Activated CD4-positive, alpha-beta memory T cell treated with anti-CD3 and anti-CD28 coated beads for 36 hours (primary cell): ENCODE results near the gene CACNB4. TPM values are rescaled to one million over a fixed set of nuclear protein-coding genes. Genes with fewer than 3 reads are reported as not detected.
"Not testable (repeated sequence)": the region's sequence is repeated elsewhere in the genome, so short reads cannot be mapped to it uniquely, and the experiment has no call there.

Source experiments
- CTCF ChIA-PET: fragments of 350-600 bp; sonication (Branson Sonifier 250); formaldehyde crosslinking; loops from one replicate; lab custom pipeline; 2021; ENCODE audit warnings: antibody characterized with exemption, inconsistent platforms; lab: Charles Lee
- POLR2A ChIA-PET: fragments of 350-600 bp; sonication (Branson Sonifier 250); formaldehyde crosslinking; loops from one replicate; lab custom pipeline; 2021; ENCODE audit warnings: antibody characterized with exemption; lab: Charles Lee
- DNase-seq: peaks from one replicate; pipeline ENCODE4 v3.0.0-alpha.2; 2020
- H3K27ac Mint-ChIP-seq: one replicate; pipeline ENCODE4 v1.8.0; 2021; ENCODE audit warnings: mixed read lengths
- H3K27me3 Mint-ChIP-seq: one replicate; pipeline ENCODE4 v1.8.0; 2021; ENCODE audit warnings: mixed read lengths
- H3K36me3 Mint-ChIP-seq: one replicate; pipeline ENCODE4 v1.8.0; 2021; ENCODE audit warnings: mixed read lengths
- H3K4me1 Mint-ChIP-seq: one replicate; pipeline ENCODE4 v1.8.0; 2021; ENCODE audit warnings: low read depth, mixed read lengths
- H3K4me3 Mint-ChIP-seq: one replicate; pipeline ENCODE4 v1.8.0; 2021; ENCODE audit warnings: mild to moderate bottlenecking, mixed read lengths
- H3K9me3 Mint-ChIP-seq: one replicate; pipeline ENCODE4 v1.8.0; 2021; ENCODE audit warnings: mixed read lengths
- intact Hi-C: fragments of 100-400 bp; cut with micrococcal nuclease; formaldehyde crosslinking; loops from one replicate; pipeline ENCODE4 v1.15.1; 2023
- total RNA-seq, 2 experiments: library from RNA; stranded (reverse); gene quantifications; one replicate each; pipeline ENCODE4 v1.2.3, GENCODE V29; 2021

The CACNB4 gene
- total RNA-seq, 2 experiments from 2014 or later, result 0.19 to 0.48 TPM

- no peaks in the 10 kb centered on the region for H3K4me1 Mint-ChIP-seq
- H3K9me3 Mint-ChIP-seq, result peaks cover 14% of the 10 kb centered on the region
- ChIA-PET CTCF (interaction anchor here (1.0 kb wide), 1 partner anchor 13 kb away, joined by 3 read pairs; no protein-coding TSS in a partner anchor), POLR2A (no interaction called here)
- no peak overlapping the region for H3K27ac Mint-ChIP-seq
- intact Hi-C loops, result no loop called here
- DNase-seq, result no peak
- H3K27me3 Mint-ChIP-seq, result peaks cover 12% of the 10 kb centered on the region
- H3K4me3 Mint-ChIP-seq, result no peak overlapping the region
- H3K36me3 Mint-ChIP-seq, result no peaks in the 10 kb centered on the region
These were observed 152.5 kb downstream of the CACNB4 start for GRCh38 chr2:151946250-151946884.

DNA sequence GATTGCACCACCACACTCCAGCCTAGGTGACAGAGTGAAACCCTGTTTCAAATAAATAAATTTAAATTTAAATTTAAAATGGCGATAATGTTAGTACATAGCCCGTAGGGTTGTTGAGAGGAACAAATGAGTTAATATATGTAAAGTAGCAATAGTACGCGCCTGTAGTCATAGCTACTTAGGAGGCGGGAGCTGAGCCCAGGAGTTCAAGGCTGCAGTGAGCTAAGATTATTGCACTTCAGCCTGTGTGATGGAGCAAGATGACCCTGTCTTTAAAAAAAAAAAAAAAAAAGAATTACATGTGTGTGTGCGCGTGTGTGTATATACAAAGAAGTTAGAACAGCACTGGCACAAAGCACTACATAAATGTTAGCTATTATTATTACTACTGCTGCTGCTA lies 153.2 kb downstream of the CACNB4 start:
- ChIA-PET CTCF (interaction anchor here (0.8 to 1.0 kb wide), 2 partner anchors 12 to 19 kb away, joined by 3 read pairs; no protein-coding TSS in a partner anchor), POLR2A (no interaction called here)
- Mint-ChIP-seq H3K9me3 (peaks cover 14% of the 10 kb centered on the region), H3K36me3 (no peaks in the 10 kb centered on the region), H3K27ac (no peak overlapping the region), H3K27me3 (peaks cover 12% of the 10 kb centered on the region), H3K4me3 (no peak overlapping the region), H3K4me1 (no peaks in the 10 kb centered on the region)
- DNase-seq, result no peak
- intact Hi-C loops, result no loop called here

DNA sequence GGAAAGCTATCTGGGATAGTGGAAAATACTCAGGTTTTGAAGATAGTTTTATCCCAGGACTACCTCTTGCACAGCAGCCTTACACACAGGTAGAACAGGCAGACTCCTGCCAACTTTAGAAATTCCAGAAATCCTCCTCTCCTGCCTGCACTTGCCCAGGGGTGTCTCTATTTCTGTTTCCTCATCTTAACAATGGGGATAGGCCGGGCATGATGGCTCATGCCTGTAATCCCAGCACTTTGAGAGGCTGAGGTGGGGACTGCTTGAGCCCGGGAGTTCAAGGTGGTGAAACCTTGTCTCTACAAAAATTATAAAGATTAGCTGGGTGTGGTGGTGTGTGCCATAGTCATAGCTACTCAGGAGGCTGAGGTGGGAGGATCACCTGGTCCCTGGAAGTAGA lies 153.7 kb downstream of the CACNB4 start:
- Mint-ChIP-seq H3K4me3 (no peak overlapping the region), H3K36me3 (no peaks in the 10 kb centered on the region), H3K4me1 (no peaks in the 10 kb centered on the region), H3K27me3 (peaks cover 12% of the 10 kb centered on the region), H3K9me3 (peaks cover 14% of the 10 kb centered on the region), H3K27ac (no peak overlapping the region)
- intact Hi-C loops, result no loop called here
- CTCF ChIA-PET, result interaction anchor here (0.8 to 1.0 kb wide), 2 partner anchors 12 to 20 kb away, joined by 3 read pairs; no protein-coding TSS in a partner anchor
- no peak for DNase-seq
- POLR2A ChIA-PET, result no interaction called here

- Mint-ChIP-seq H3K27me3 (peaks cover 13% of the 10 kb centered on the region), H3K4me3 (no peak overlapping the region), H3K27ac (no peak overlapping the region), H3K4me1 (no peaks in the 10 kb centered on the region), H3K9me3 (peaks cover 14% of the 10 kb centered on the region), H3K36me3 (no peaks in the 10 kb centered on the region)
- intact Hi-C loops, result no loop called here
- POLR2A ChIA-PET, result no interaction called here
- no peak for DNase-seq
- CTCF ChIA-PET, result no interaction called here
These were observed 155.4 kb downstream of the CACNB4 start for GRCh38 chr2:151943461-151943860.

GRCh38 chr2:151942540-151943205 lies 156.2 kb downstream of the CACNB4 start:
- H3K27ac Mint-ChIP-seq, DNase-seq, POLR2A ChIA-PET, H3K36me3 Mint-ChIP-seq, intact Hi-C loops, H3K4me3 Mint-ChIP-seq, H3K4me1 Mint-ChIP-seq, CTCF ChIA-PET: not testable (repeated sequence)
- Mint-ChIP-seq H3K9me3 (peaks cover 14% of the 10 kb centered on the region), H3K27me3 (peaks cover 17% of the 10 kb centered on the region)

DNA sequence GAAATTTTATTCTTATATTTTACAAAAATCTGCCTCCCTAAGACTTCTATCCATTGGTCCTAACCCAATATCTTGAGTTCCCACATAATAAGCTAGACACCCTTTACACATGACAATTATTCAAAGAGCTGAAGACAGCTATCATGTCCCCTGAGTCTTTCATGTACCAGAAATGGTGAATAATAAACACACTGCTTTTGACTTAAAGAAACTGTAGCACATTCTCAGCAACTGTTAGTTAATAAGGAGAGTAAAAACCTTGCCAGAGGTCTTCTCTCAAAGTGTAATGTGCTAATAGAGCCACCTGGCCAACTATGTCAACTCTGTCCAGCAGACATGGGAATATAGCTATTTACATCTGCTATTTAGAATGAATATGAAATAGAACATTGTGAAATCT lies 160.9 kb downstream of the CACNB4 start:
- Mint-ChIP-seq H3K27me3 (peaks cover 16% of the 10 kb centered on the region), H3K27ac (no peak overlapping the region), H3K36me3 (no peaks in the 10 kb centered on the region), H3K4me1 (no peaks in the 10 kb centered on the region), H3K9me3 (peaks cover 11% of the 10 kb centered on the region), H3K4me3 (no peak overlapping the region)
- no peak for DNase-seq
- ChIA-PET POLR2A (no interaction called here), CTCF (interaction anchor here (0.6 kb wide), 1 partner anchor 194 kb away, joined by 3 read pairs; no protein-coding TSS in a partner anchor)
- intact Hi-C loops, result no loop called here

GRCh38 chr2:151936626-151937025 lies 162.2 kb downstream of the CACNB4 start:
- ChIA-PET CTCF (no interaction called here), POLR2A (no interaction called here)
- Mint-ChIP-seq H3K4me3 (no peak overlapping the region), H3K36me3 (no peaks in the 10 kb centered on the region), H3K27ac (no peak overlapping the region), H3K4me1 (no peaks in the 10 kb centered on the region), H3K27me3 (peaks cover 16% of the 10 kb centered on the region), H3K9me3 (no peaks in the 10 kb centered on the region)
- no peak for DNase-seq
- intact Hi-C loops, result no loop called here

- no peaks in the 10 kb centered on the region for H3K4me1 Mint-ChIP-seq
- DNase-seq, result no peak
- H3K27me3 Mint-ChIP-seq, result peaks cover 13% of the 10 kb centered on the region
- intact Hi-C loops, result no loop called here
- H3K9me3 Mint-ChIP-seq, result no peaks in the 10 kb centered on the region
- ChIA-PET CTCF (interaction anchor here (1.0 kb wide), 1 partner anchor 12 kb away, joined by 3 read pairs; no protein-coding TSS in a partner anchor), POLR2A (no interaction called here)
- no peak overlapping the region for H3K27ac Mint-ChIP-seq
- no peak overlapping the region for H3K4me3 Mint-ChIP-seq
- no peaks in the 10 kb centered on the region for H3K36me3 Mint-ChIP-seq
These were observed 165.5 kb downstream of the CACNB4 start for GRCh38 chr2:151933266-151933804.

DNA sequence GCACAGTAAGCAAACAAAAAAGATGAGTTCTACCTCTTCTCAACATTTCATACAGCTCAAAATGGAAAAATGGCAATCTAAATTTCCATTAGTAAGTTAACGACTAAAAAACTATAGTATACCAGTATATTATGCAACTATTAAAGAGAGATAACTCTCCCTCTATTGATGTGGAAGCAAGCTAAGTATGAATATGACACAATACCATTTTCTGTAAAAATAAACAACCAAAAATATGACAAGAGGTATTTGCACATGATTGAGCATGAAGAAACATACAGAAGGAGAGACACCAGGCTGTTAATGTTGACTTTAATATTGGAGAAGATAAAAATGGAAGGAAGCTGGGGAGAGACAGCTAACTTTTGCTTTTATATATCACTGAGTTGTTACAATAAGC lies 167.1 kb downstream of the CACNB4 start:
- no peaks in the 10 kb centered on the region for H3K36me3 Mint-ChIP-seq
- no peak overlapping the region for H3K4me3 Mint-ChIP-seq
- H3K27ac Mint-ChIP-seq, result no peak overlapping the region
- H3K4me1 Mint-ChIP-seq, result no peaks in the 10 kb centered on the region
- CTCF ChIA-PET, result interaction anchor here (0.6 kb wide), 1 partner anchor 46 kb away, joined by 3 read pairs; no protein-coding TSS in a partner anchor
- peaks cover 15% of the 10 kb centered on the region for H3K27me3 Mint-ChIP-seq
- no peaks in the 10 kb centered on the region for H3K9me3 Mint-ChIP-seq
- POLR2A ChIA-PET, result no interaction called here
- no peak for DNase-seq
- intact Hi-C loops, result no loop called here

GRCh38 chr2:151931030-151931611 lies 167.7 kb downstream of the CACNB4 start:
- CTCF ChIA-PET, result interaction anchor here (0.6 kb wide), 1 partner anchor 47 kb away, joined by 3 read pairs; no protein-coding TSS in a partner anchor
- H3K27me3 Mint-ChIP-seq, result peaks cover 16% of the 10 kb centered on the region
- H3K27ac Mint-ChIP-seq, result no peak overlapping the region
- H3K9me3 Mint-ChIP-seq, result no peaks in the 10 kb centered on the region
- no peak for DNase-seq
- POLR2A ChIA-PET, result no interaction called here
- intact Hi-C loops, result no loop called here
- H3K4me1 Mint-ChIP-seq, result no peaks in the 10 kb centered on the region
- H3K36me3 Mint-ChIP-seq, result no peaks in the 10 kb centered on the region
- no peak overlapping the region for H3K4me3 Mint-ChIP-seq

DNA sequence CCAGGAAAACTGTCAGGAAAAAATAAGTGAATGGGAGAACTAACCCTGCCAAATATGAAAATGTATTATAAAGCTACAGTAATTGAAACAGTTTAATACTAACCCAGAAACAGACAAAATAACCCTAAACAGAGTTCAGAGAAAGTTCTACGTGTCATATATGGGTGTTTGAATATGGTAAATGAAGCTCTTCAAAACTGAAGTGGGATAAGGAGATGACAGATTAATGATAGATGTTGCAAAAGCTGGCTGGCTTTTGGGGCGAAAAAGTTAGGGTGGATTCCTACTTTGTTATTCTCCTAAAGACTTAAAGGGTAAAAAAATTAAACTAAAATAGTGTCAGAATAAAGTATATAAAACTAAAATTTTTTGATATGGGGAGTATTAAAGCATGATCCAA lies 168.8 kb downstream of the CACNB4 start:
- ChIA-PET POLR2A (no interaction called here), CTCF (no interaction called here)
- no peaks in the 10 kb centered on the region for H3K9me3 Mint-ChIP-seq
- H3K4me1 Mint-ChIP-seq, result no peaks in the 10 kb centered on the region
- intact Hi-C loops, result no loop called here
- DNase-seq, result no peak
- no peaks in the 10 kb centered on the region for H3K36me3 Mint-ChIP-seq
- no peak overlapping the region for H3K27ac Mint-ChIP-seq
- H3K4me3 Mint-ChIP-seq, result no peak overlapping the region
- H3K27me3 Mint-ChIP-seq, result peaks cover 20% of the 10 kb centered on the region

DNA sequence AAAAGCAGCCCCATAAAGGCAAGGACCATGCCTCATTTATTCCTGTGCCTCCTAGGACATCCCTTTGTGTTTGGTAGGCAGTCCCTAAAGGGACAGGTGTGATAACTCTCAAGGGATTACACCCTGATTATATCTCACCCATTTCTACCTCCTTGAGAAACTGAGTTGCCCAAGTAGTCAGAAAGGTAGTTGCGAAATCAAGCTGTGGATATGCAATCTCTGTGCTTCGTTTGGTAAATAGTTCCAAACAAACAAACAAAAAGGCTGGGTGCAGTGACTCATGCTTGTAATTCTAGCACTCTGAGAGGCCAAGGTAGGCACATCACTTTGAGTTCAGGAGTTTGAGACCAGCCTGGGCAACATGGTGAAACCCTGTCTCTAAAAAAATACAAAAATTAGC lies 170.5 kb downstream of the CACNB4 start:
- POLR2A ChIA-PET, result no interaction called here
- Mint-ChIP-seq H3K36me3 (no peaks in the 10 kb centered on the region), H3K27me3 (peaks cover 15% of the 10 kb centered on the region), H3K9me3 (no peaks in the 10 kb centered on the region), H3K4me3 (no peak overlapping the region), H3K27ac (no peak overlapping the region), H3K4me1 (no peaks in the 10 kb centered on the region)
- intact Hi-C loops, result no loop called here
- no peak for DNase-seq
- CTCF ChIA-PET, result no interaction called here
